MCF 10A (cell line): Measurements from ENCODE around the gene FOXA2. TPM values are rescaled to one million over a fixed set of nuclear protein-coding genes. Genes with fewer than 3 reads are reported as not detected.
A peak's percentile ranks its signal among the peaks of the same experiment; 100 is the strongest.

ENCODE experiments used
- Bru-seq: library from RNA; stranded (reverse); fragments of 400-500 nt; gene quantifications from one replicate; lab custom pipeline; 2021; lab: Mats Ljungman, UMichigan
- BruChase-seq, 2 experiments: library from RNA; stranded (reverse); fragments of 400-500 nt; gene quantifications; one replicate each; lab custom pipeline; 2021; lab: Mats Ljungman, UMichigan
- BruUV-seq: library from RNA; stranded (reverse); fragments of 400-500 nt; replicated peaks from 2 replicates; lab custom pipeline; 2021; lab: Mats Ljungman, UMichigan
- CTCF ChIA-PET: fragments of 300-600 bp; sonication (Branson Sonifier 250); formaldehyde crosslinking; extraction: SDS; loops from one replicate; lab custom pipeline; 2021; ENCODE audit warnings: antibody characterized with exemption, inconsistent platforms; lab: Yijun Ruan, JAX
- POLR2A ChIA-PET: fragments of 300-600, 350-650 bp; sonication (Branson Sonifier 250); formaldehyde crosslinking; extraction: SDS; loops from one replicate; lab custom pipeline; 2020; ENCODE audit warnings: antibody characterized with exemption, inconsistent platforms; lab: Yijun Ruan, JAX
- DNase-seq: peaks from one replicate; pipeline ENCODE4 v3.0.0-alpha.2; 2018; ENCODE audit not compliant: unreplicated experiment
- H3K27ac Mint-ChIP-seq: one replicate; pipeline ENCODE4 v1.8.0; 2022; ENCODE audit warnings: mild to moderate bottlenecking, low read depth, mixed read lengths; ENCODE audit not compliant: unreplicated experiment
- H3K27me3 Mint-ChIP-seq: one replicate; pipeline ENCODE4 v1.8.0; 2022; ENCODE audit warnings: mixed read lengths; ENCODE audit not compliant: insufficient read depth, unreplicated experiment
- H3K36me3 Mint-ChIP-seq: one replicate; pipeline ENCODE4 v1.8.0; 2022; ENCODE audit warnings: mild to moderate bottlenecking, moderate library complexity, mixed read lengths; ENCODE audit not compliant: insufficient read depth, unreplicated experiment
- H3K4me1 Mint-ChIP-seq: one replicate; pipeline ENCODE4 v1.8.0; 2022; ENCODE audit warnings: mixed read lengths; ENCODE audit not compliant: insufficient read depth, unreplicated experiment
- H3K4me3 Mint-ChIP-seq: one replicate; pipeline ENCODE4 v1.8.0; 2022; ENCODE audit warnings: mild to moderate bottlenecking, moderate library complexity, mixed read lengths; ENCODE audit not compliant: unreplicated experiment
- H3K9me3 Mint-ChIP-seq: one replicate; pipeline ENCODE4 v1.8.0; 2022; ENCODE audit warnings: mixed read lengths; ENCODE audit not compliant: unreplicated experiment
- CTCF ChIP-seq: fragments of 200-600 bp; IDR thresholded peaks from one replicate; pipeline ENCODE4 v1.8.0; 2022; ENCODE audit warnings: antibody characterized with exemption, mild to moderate bottlenecking; ENCODE audit not compliant: unreplicated experiment
- intact Hi-C: fragments of 100-400 bp; cut with micrococcal nuclease; formaldehyde crosslinking; loops from 2 replicates; pipeline ENCODE4 v1.14.1; 2022
- long read RNA-seq: library from polyadenylated mRNA; stranded (forward); transcript quantifications from one replicate; pipeline ENCODE4 v2.0.0, GENCODE V29; 2022
- total RNA-seq: library from RNA; stranded (reverse); gene quantifications from 2 replicates; pipeline ENCODE4 v1.2.3, GENCODE V29; 2022

Gene FOXA2
- total RNA-seq (1.1 and 1.4 TPM in 2 replicates), Bru-seq, nascent RNA (percentile 34 among the genes with signal in this experiment), BruChase-seq, experiment 1, labeled RNA remaining after a 6-hour chase (percentile 18 among the genes with signal in this experiment), BruChase-seq, experiment 2, labeled RNA remaining after a 2-hour chase (percentile 42 among the genes with signal in this experiment)
- long read RNA-seq, partial matches to known transcripts, result 1 of 2 reads
- long read RNA-seq, other reads (novel, unspliced or antisense), result 1 of 2 reads

GRCh38 chr20:22584522-22584921 lies at the start of gene FOXA2:
TSS of gene FOXA2 (minus strand) at chr20:22584572. CDS start at chr20:22584278, 294 bp downstream.
- DNase-seq, result peak; percentile 16
- no TSS peak for BruUV-seq
- CTCF ChIA-PET, result no interaction called here
- POLR2A ChIA-PET, result interaction anchor here (0.8 kb wide), 1 partner anchor 13 kb away, joined by 4 read pairs; no protein-coding TSS in a partner anchor
- peak within 1 kb of the TSS; percentile 19 for H3K27ac Mint-ChIP-seq
- H3K36me3 Mint-ChIP-seq, result no peaks in the 10 kb centered on the region
- H3K4me1 Mint-ChIP-seq, result no peaks in the 10 kb centered on the region
- TF ChIP-seq CTCF, result no peak
- H3K4me3 Mint-ChIP-seq, result peak within 1 kb of the TSS; percentile 70
- H3K27me3 Mint-ChIP-seq, result peaks cover 12% of the 10 kb centered on the region
- H3K9me3 Mint-ChIP-seq, result no peaks in the 10 kb centered on the region
- intact Hi-C loops, result loop anchor here (1.0 to 2.0 kb wide), 2 partner anchors 131 to 194 kb away; no protein-coding TSS in a partner anchor

- CTCF ChIA-PET, result interaction anchor here (1.1 to 1.2 kb wide), 2 partner anchors 12 to 296 kb away, joined by 3 to 5 read pairs; no protein-coding TSS in a partner anchor
- no TSS peak for BruUV-seq
- Mint-ChIP-seq H3K4me1 (no peaks in the 10 kb centered on the region), H3K9me3 (no peaks in the 10 kb centered on the region), H3K27ac (no peak overlapping the region), H3K27me3 (peaks cover 10% of the 10 kb centered on the region), H3K36me3 (no peaks in the 10 kb centered on the region), H3K4me3 (no peak overlapping the region)
- intact Hi-C loops, result no loop called here
- no peak for TF ChIP-seq CTCF
- no peak for DNase-seq
- POLR2A ChIA-PET, result no interaction called here
These were observed 46.3 kb upstream of the FOXA2 start for GRCh38 chr20:22630701-22631100.

- POLR2A ChIA-PET, result no interaction called here
- no peak overlapping the region for H3K4me3 Mint-ChIP-seq
- CTCF ChIA-PET, result interaction anchor here (1.1 to 1.2 kb wide), 2 partner anchors 12 to 295 kb away, joined by 3 to 5 read pairs; no protein-coding TSS in a partner anchor
- no peak for TF ChIP-seq CTCF
- H3K9me3 Mint-ChIP-seq, result no peaks in the 10 kb centered on the region
- peaks cover 10% of the 10 kb centered on the region for H3K27me3 Mint-ChIP-seq
- intact Hi-C loops, result no loop called here
- H3K4me1 Mint-ChIP-seq, result no peaks in the 10 kb centered on the region
- no peak overlapping the region for H3K27ac Mint-ChIP-seq
- H3K36me3 Mint-ChIP-seq, result no peaks in the 10 kb centered on the region
- no TSS peak for BruUV-seq
- no peak for DNase-seq
These were observed 45.6 kb upstream of the FOXA2 start for GRCh38 chr20:22629927-22630326.

- no TSS peak for BruUV-seq
- Mint-ChIP-seq H3K4me1 (no peaks in the 10 kb centered on the region), H3K9me3 (no peaks in the 10 kb centered on the region), H3K4me3 (no peak overlapping the region), H3K27me3 (peaks cover 10% of the 10 kb centered on the region), H3K27ac (no peak overlapping the region), H3K36me3 (no peaks in the 10 kb centered on the region)
- no peak for DNase-seq
- CTCF ChIA-PET, result interaction anchor here (0.6 to 1.2 kb wide), 3 partner anchors 11 to 295 kb away, joined by 3 to 5 read pairs (median 3); no protein-coding TSS in a partner anchor
- intact Hi-C loops, result no loop called here
- POLR2A ChIA-PET, result no interaction called here
- TF ChIP-seq CTCF, result no peak
These were observed 45.1 kb upstream of the FOXA2 start for GRCh38 chr20:22629447-22629846.
